PC-9 (cell line): ENCODE results near the gene PCP4. TPM values are rescaled to one million over a fixed set of nuclear protein-coding genes. Genes with fewer than 3 reads are reported as not detected.

Source experiments
- BruUV-seq: library from RNA; stranded (reverse); fragments of 400-500 nt; replicated peaks from 2 replicates; lab custom pipeline; 2021; lab: Mats Ljungman, UMichigan
- CTCF ChIA-PET: fragments of 300-600 bp; sonication (Branson Sonifier 250); formaldehyde crosslinking; loops from one replicate; lab custom pipeline; 2022; ENCODE audit warnings: antibody characterized with exemption; lab: Charles Lee
- POLR2A ChIA-PET: fragments of 300-600 bp; sonication (Branson Sonifier 250); formaldehyde crosslinking; loops from one replicate; lab custom pipeline; 2022; ENCODE audit warnings: antibody characterized with exemption; ENCODE audit not compliant: unreplicated experiment; lab: Charles Lee
- DNase-seq, 2 experiments: peaks; one replicate each; pipeline versions ENCODE4 v3.0.0 to v3.0.0-alpha.2; 2015 to 2022; ENCODE audit warnings: mixed read lengths in 1 of 2
- H2AFZ ChIP-seq: fragments of 200-600 bp; sonication (generic); 2 replicates; pipeline ENCODE4 v1.8.1; 2017; ENCODE audit warnings: antibody characterized with exemption
- H3F3A ChIP-seq: fragments of 200-600 bp; sonication (generic); 2 replicates; pipeline ENCODE4 v1.8.1; 2017; ENCODE audit warnings: antibody characterized with exemption, mild to moderate bottlenecking, low read depth; ENCODE audit not compliant: insufficient read depth
- H3K27ac ChIP-seq: fragments of 200-600 bp; sonication (generic); 2 replicates; pipeline ENCODE4 v1.6.1; 2016; ENCODE audit warnings: mixed run types
- H3K27me3 ChIP-seq: fragments of 200-600 bp; sonication (generic); 2 replicates; pipeline ENCODE4 v1.6.1; 2016; ENCODE audit warnings: low read depth, mixed run types; ENCODE audit not compliant: insufficient read depth
- H3K36me3 ChIP-seq: fragments of 200-600 bp; sonication (generic); 2 replicates; pipeline ENCODE4 v1.6.1; 2016; ENCODE audit warnings: low read depth, mixed run types
- H3K4me1 ChIP-seq: fragments of 200-600 bp; sonication (generic); replicated peaks from 2 replicates; pipeline ENCODE4 v1.6.1; 2016; ENCODE audit warnings: mixed run types; ENCODE audit not compliant: insufficient read depth
- H3K4me2 ChIP-seq: fragments of 200-600 bp; sonication (generic); 2 replicates; pipeline ENCODE4 v1.6.1; 2017; ENCODE audit warnings: mixed run types
- H3K4me3 ChIP-seq: fragments of 200-600 bp; sonication (generic); 2 replicates; pipeline ENCODE4 v1.6.1; 2016; ENCODE audit warnings: mixed run types
- H3K79me2 ChIP-seq: fragments of 200-600 bp; sonication (generic); 2 replicates; pipeline ENCODE4 v1.6.1; 2017; ENCODE audit warnings: low read depth, mixed run types
- H3K9me2 ChIP-seq: fragments of 200-600 bp; sonication (generic); 2 replicates; pipeline ENCODE4 v1.8.1; 2017; ENCODE audit warnings: mild to moderate bottlenecking; ENCODE audit not compliant: insufficient read depth
- H3K9me3 ChIP-seq: fragments of 200-600 bp; sonication (generic); 2 replicates; pipeline ENCODE4 v1.8.1; 2016; ENCODE audit warnings: low read depth; ENCODE audit not compliant: insufficient read depth
- H4K20me1 ChIP-seq: fragments of 200-600 bp; sonication (generic); 2 replicates; pipeline ENCODE4 v1.8.1; 2017; ENCODE audit not compliant: insufficient read depth
- CTCF ChIP-seq: fragments of 200-600 bp; sonication (generic); conservative IDR thresholded peaks from 2 replicates; pipeline ENCODE4 v1.6.1; 2017; ENCODE audit warnings: mixed run types, antibody characterized with exemption, mild to moderate bottlenecking, moderate library complexity
- EZH2 ChIP-seq: fragments of 200-600 bp; sonication (generic); IDR thresholded peaks from 2 replicates; pipeline ENCODE4 v1.8.0; 2017; ENCODE audit warnings: antibody characterized with exemption, low read depth
- intact Hi-C: fragments of 100-400 bp; cut with micrococcal nuclease; formaldehyde crosslinking; loops from one replicate; pipeline ENCODE4 v1.10.0; 2022; ENCODE audit not compliant: unreplicated experiment
- total RNA-seq: library from RNA; stranded (reverse); gene quantifications from 2 replicates; pipeline ENCODE4 v1.2.3, GENCODE V29; 2021

The PCP4 gene
- total RNA-seq, 1 experiment from 2014 or later, result not detected

- Histone ChIP-seq H3K4me1 (no peaks in the 10 kb centered on the region), H3K9me3 (no peaks in the 10 kb centered on the region), H3K4me3 (no peak overlapping the region), H3F3A (no peaks in the 10 kb centered on the region), H3K4me2 (no peak overlapping the region), H3K9me2 (no peaks in the 10 kb centered on the region), H2AFZ (no peak overlapping the region), H4K20me1 (no peaks in the 10 kb centered on the region), H3K27me3 (peaks cover 17% of the 10 kb centered on the region), H3K36me3 (no peaks in the 10 kb centered on the region), H3K27ac (no peak overlapping the region), H3K79me2 (no peaks in the 10 kb centered on the region)
- POLR2A ChIA-PET, result no interaction called here
- intact Hi-C loops, result no loop called here
- no peak for DNase-seq
- CTCF ChIA-PET, result interaction anchor here (0.6 to 0.7 kb wide), 2 partner anchors 1684 to 1837 kb away, joined by 6 read pairs; no protein-coding TSS in a partner anchor
- no TSS peak for BruUV-seq
- TF ChIP-seq EZH2 (no peak), CTCF (no peak)
Observed at GRCh38 chr21:39902986-39903385, 35.7 kb downstream of the PCP4 start.

GRCh38 chr21:39904457-39904856 is 37.2 kb downstream of the PCP4 start:
- BruUV-seq, result no TSS peak
- Histone ChIP-seq H3K27me3 (peaks cover 28% of the 10 kb centered on the region), H3K36me3 (no peaks in the 10 kb centered on the region), H3K4me2 (no peak overlapping the region), H4K20me1 (no peaks in the 10 kb centered on the region), H3K4me3 (no peak overlapping the region), H3K79me2 (no peaks in the 10 kb centered on the region), H3K9me2 (no peaks in the 10 kb centered on the region), H3K27ac (no peak overlapping the region), H3F3A (no peaks in the 10 kb centered on the region), H3K4me1 (no peaks in the 10 kb centered on the region), H2AFZ (no peak overlapping the region), H3K9me3 (no peaks in the 10 kb centered on the region)
- CTCF ChIA-PET, result no interaction called here
- POLR2A ChIA-PET, result no interaction called here
- TF ChIP-seq EZH2, result no peak
- no peak for TF ChIP-seq CTCF
- DNase-seq, result no peak
- intact Hi-C loops, result no loop called here

GRCh38 chr21:39908265-39908923 is 41.2 kb downstream of the PCP4 start:
- no peaks in the 10 kb centered on the region for H3K9me2 ChIP-seq
- no TSS peak for BruUV-seq
- CTCF ChIA-PET, result no interaction called here

More at GRCh38 chr21:39908265-39908923, 41.2 kb downstream of the PCP4 start:
- Histone ChIP-seq H3K4me2 (no peak overlapping the region), H3K36me3 (no peaks in the 10 kb centered on the region), H4K20me1 (no peaks in the 10 kb centered on the region), H3F3A (no peaks in the 10 kb centered on the region), H3K79me2 (no peaks in the 10 kb centered on the region), H3K4me3 (no peak overlapping the region), H3K4me1 (no peaks in the 10 kb centered on the region), H3K9me3 (no peaks in the 10 kb centered on the region), H3K27me3 (peaks cover 39% of the 10 kb centered on the region), H2AFZ (no peak overlapping the region), H3K27ac (no peak overlapping the region)
- POLR2A ChIA-PET, result no interaction called here
- TF ChIP-seq EZH2 (no peak), CTCF (no peak)
- intact Hi-C loops, result no loop called here
- DNase-seq, result no peak
